Esophagus squamous epithelium (tissue), 4 donors: Measurements from ENCODE around the gene SMTNL2.

ENCODE experiments used
- POLR2A ChIP-seq, 4 donors: fragments of 450-650 bp; IDR thresholded peaks; one replicate each; pipeline ENCODE4 v1.6.1; 2017; ENCODE audit warnings: antibody characterized with exemption in 4 of 4, mild to moderate bottlenecking in 4 of 4, moderate library complexity in 3 of 4
- TF ChIP-seq, protein P1 (sequence below), 6 experiments: fragments of 450-650 bp in 4 of 6; fragments of 200-600 bp in 2 of 6; sonication (generic) in 2 of 6; IDR thresholded peaks; one replicate each; pipeline ENCODE4 v1.5.1; 2016 to 2019; ENCODE audit warnings: antibody characterized with exemption in 6 of 6, mild to moderate bottlenecking in 4 of 6, moderate library complexity in 4 of 6

DNA sequence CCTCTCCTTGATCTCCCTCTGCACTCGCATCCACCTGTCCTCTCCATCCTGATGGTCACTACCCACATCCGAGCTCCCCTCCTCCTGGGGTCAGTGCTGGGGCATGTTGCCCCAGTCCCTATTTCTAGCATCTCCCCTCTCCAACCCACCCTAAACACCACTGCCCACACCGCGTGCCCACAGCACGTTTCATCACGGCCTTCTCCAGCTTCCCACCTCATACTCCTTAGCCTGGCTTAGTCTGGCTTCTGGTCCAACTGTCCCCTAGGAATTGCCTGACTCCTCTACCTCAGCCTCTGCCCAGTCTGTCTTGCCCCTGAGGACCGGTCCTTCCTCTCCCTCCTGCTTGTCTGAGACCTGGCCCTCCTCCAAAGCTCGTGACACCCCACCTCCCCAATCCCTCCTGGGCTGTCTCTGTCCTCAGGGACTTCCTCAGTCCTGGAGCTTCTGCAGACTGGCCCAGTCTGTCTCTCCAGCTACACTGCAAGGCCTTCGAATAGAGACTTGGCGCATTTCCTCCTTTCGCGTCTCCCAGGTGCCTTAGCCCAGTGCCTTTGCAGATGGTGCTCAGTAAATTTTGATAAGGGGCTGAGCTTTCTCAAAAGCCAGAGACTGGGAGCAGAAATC is 52.3 kb downstream of the SMTNL2 start:
- TF ChIP-seq, protein P1, sequence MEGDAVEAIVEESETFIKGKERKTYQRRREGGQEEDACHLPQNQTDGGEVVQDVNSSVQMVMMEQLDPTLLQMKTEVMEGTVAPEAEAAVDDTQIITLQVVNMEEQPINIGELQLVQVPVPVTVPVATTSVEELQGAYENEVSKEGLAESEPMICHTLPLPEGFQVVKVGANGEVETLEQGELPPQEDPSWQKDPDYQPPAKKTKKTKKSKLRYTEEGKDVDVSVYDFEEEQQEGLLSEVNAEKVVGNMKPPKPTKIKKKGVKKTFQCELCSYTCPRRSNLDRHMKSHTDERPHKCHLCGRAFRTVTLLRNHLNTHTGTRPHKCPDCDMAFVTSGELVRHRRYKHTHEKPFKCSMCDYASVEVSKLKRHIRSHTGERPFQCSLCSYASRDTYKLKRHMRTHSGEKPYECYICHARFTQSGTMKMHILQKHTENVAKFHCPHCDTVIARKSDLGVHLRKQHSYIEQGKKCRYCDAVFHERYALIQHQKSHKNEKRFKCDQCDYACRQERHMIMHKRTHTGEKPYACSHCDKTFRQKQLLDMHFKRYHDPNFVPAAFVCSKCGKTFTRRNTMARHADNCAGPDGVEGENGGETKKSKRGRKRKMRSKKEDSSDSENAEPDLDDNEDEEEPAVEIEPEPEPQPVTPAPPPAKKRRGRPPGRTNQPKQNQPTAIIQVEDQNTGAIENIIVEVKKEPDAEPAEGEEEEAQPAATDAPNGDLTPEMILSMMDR (IDR thresholded peaks at IDR 0.05): no peak
- TF ChIP-seq POLR2A (IDR thresholded peaks at IDR 0.05): no peak
